NCI-H2227 (cell line): ENCODE measurements around the gene CIAO3.
"Not testable (repeated sequence)": the region's sequence is repeated elsewhere in the genome, so short reads cannot be mapped to it uniquely, and the experiment has no call there.

ENCODE experiments used
- DNase-seq: peaks from one replicate; lab custom pipeline; 2025; ENCODE audit not compliant: unreplicated experiment; lab: John Stamatoyannopoulos, UW

CIAO3 gene

DNA sequence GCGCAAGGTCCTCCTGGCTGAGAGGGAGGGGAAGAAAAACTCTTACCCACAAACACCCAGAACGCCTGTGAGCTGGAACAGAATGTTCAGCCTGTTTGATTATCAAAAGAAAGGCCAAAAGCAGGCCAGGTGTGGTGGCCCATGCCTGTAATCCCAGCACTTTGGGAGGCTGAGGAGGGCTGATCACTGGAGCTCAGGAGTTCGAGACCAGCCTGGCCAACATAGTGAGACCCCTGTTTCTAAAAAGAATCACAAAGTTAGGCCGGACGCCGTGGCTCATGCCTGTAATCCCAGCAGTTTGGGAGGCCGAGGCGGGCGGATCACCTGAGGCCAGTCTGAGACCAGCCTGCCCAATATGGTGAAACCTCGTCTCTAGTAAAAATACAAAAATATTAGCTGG, 35.5 kb upstream of the CIAO3 start:
- not testable (repeated sequence) for DNase-seq

GRCh38 chr16:775236-775796, 34.5 kb upstream of the CIAO3 start:
- no peak for DNase-seq

DNA sequence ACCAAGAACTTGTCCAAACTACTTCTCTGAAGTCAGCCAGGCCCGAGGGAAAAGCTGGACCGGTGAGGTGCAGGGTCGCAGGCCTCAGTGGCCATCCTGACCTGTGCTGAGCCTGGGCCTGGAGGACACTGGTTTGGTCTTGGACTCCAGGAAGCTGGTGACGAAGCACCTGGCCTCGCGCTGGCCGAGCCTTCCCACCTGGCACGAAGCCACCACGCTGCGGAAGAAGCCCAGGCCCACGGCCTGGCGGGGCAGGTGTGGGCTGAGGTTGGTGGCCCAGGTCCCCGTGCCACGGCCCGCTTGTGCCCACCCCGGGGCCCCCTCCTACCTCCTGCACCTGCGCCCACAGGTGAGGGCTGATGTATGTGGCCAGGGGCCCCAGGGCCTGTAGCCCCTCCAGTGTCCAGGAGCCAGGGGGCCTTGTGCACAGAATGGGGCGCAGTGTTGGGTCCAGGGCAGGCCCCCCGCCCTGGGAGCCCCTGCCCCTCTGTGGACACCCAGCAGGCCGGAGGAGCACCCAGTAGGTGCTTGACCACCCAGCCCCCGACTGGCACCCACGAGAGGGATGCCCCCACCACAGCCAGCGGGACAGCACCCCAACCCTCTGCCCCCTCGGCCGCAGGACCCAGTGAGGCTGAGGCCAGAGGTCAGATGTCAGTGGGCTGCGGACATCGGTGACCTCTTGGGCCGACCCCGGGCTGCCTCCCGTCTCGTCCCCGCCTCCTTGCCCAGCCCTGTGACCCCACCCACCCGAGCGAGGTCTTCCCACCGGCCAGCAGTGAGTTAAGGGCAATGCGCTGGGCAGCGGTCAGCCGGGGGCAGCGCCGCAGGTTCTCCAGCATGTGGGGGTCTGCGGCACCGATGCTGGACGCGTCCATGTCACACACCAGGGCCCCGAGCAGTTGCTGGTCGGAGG, 33.5 kb upstream of the CIAO3 start:
- no peak for DNase-seq

- DNase-seq: no peak
Measured at GRCh38 chr16:772959-773358, 32.2 kb upstream of the CIAO3 start.

- no peak for DNase-seq
Measured at GRCh38 chr16:770411-770810, 29.6 kb upstream of the CIAO3 start.

DNA sequence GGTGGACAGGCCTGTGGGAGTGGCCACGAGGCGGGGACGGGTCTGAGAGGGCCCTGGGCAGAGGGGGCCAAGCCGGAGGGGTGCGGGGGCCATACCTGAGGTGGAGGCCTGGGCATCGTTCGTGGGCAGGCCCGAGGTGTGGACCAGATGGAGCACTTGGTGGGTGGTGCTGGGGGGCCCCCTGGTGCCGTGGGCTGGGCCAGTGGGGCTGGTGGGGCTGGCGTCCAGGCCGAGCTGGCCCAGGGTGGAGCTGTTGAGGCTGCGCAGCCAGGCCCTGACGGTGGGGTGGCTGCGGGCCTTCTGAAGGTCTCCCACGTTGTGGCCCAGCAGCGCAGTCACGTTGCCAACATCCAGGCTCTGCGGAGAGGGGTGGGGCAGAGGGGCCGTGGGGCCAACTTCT, 29.1 kb upstream of the CIAO3 start:
- no peak for DNase-seq

DNA sequence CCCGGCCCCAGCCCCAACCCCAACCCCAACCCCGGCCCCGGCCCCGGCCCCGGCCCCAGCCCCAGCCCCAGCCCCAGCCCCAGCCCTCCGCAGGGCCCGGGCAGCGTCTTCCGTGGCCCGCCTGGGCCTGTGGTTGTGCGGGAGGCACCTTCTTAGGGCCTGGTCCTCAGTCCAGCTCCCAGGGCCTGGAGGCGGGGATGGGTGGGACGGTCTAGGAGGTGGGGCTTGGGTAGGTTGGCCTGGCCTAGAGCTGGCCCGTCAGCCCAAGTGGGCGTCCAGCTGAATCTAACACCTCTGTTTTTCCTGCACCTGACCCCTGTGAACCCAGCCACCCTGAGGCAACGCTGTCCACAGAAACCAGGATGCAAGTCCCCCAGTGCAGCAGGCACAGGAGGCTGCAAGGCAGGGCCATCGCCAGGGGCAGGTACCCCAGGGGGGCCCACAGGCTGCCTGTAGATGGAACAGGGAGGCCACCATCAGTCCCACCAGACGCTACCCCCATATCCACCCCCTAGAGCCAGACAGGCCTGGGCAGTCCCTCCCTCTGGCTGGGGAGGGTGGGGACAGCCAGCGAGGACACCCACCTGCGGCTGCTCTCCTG, 28.5 kb upstream of the CIAO3 start:
- no peak for DNase-seq

DNA sequence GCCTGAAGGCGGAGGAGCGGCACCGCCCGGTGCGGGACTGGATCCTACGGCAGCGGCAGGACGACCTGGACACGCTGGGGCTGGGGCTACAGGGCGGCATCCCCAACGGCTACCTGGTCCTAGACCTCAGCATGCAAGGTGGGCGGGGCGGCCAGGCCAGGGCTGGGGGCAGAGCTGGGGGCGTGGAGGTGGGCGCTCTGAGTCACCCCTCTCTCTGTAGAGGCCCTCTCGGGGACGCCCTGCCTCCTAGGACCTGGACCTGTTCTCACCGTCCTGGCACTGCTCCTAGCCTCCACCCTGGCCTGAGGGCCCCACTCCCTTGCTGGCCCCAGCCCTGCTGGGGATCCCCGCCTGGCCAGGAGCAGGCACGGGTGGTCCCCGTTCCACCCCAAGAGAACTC, 27.6 kb upstream of the CIAO3 start:
- DNase-seq: no peak

DNA sequence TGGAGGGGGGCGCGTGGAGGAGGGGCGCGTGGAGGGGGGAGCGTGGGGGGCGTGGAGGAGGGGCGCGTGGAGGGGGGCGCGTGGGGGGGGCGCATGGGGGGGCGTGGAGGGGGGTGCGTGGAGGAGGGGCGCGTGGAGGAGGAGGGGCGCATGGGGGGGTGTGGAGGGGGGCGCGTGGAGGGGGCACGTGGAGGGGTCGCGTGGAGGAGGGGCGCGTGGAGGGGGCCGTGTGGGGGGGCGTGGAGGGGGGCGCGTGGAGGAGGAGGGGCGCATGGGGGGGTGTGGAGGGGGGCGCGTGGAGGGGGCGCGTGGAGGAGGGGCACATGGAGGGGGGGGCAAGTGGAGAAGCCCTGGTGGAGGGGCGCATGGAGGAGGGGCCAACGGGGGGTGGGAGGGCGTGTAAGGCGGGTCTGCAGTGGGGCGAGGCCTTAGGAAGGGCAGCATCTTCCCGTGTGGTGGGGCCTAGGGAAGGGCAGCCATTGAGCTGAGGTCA, 27.0 kb upstream of the CIAO3 start:
- no peak for DNase-seq

GRCh38 chr16:766820-767640, 26.2 kb upstream of the CIAO3 start:
- no peak for DNase-seq

GRCh38 chr16:766008-766819, 25.4 kb upstream of the CIAO3 start:
- no peak for DNase-seq

GRCh38 chr16:765488-765865, 24.7 kb upstream of the CIAO3 start:
- DNase-seq: no peak

- DNase-seq: no peak
Measured at GRCh38 chr16:764848-765487, 24.2 kb upstream of the CIAO3 start.

- no peak for DNase-seq
Measured at GRCh38 chr16:764184-764750, 23.5 kb upstream of the CIAO3 start.

DNA sequence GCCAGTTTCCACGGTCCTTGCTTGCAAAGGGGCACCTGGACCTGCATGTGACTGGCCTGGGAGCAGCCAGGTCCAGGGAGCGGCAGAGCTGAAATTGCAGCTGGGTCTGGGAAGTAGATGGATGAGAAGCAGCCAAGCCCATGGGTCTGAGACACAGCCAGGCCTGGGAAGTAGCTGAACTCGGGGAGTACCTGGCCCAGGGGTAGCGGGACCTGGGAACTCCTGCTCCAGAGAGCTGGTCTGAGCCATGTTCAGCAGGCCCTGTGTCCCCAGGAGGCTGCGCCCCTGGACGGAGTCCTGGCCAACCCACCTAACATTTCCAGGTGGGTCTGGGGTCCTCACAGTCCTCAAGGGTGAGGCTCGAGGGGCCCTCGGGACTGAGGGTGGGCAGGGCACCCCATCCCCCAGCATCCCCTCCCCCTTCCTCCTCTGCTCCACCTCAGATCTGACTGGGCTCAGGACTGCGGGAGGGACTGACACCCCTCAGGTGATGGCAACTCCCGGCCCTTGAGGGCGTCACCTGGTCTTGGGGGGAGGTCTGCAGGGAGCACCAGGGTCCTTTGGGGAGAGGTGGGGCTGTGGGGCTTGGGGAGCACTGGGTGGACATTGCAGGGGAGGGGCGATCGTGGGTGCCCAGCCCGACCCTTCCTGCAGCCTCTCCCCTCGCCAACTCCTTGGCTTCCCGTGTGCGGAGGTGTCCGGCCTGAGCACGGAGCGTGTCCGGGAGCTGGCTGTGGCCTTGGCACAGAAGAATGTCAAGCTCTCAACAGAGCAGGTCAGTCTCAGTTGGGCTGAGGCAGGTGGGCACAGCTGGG, 22.8 kb upstream of the CIAO3 start:
- no peak for DNase-seq

DNA sequence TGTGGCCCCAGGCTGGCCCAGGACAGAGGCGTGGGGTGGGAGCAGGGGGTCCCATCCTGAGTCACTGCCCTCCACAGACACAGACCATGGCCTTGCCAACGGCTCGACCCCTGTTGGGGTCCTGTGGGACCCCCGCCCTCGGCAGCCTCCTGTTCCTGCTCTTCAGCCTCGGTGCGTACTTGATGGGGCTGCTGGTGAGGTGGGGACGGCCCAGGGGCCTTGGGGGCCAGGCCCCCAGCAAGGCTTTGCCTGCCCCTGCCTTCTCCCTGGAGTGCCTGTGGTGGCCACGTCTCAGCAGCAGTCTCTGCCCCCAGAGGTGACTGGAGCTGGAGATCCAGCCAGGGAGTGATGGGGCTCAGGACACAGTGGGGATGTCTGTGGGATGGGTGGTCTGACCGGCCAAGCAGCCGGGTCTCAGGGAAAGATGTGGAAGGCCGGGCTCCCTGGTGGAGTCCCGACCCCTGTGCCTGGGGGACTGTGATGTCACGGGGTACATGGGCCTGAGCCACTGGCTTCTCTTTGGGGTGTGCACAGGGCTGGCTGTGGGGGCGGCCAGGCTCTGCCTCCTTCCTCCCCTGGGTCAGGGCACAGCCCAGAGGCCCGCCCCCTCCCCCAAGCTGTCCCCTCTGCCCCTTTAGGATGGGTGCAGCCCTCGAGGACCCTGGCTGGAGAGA, 21.9 kb upstream of the CIAO3 start:
- no peak for DNase-seq

DNA sequence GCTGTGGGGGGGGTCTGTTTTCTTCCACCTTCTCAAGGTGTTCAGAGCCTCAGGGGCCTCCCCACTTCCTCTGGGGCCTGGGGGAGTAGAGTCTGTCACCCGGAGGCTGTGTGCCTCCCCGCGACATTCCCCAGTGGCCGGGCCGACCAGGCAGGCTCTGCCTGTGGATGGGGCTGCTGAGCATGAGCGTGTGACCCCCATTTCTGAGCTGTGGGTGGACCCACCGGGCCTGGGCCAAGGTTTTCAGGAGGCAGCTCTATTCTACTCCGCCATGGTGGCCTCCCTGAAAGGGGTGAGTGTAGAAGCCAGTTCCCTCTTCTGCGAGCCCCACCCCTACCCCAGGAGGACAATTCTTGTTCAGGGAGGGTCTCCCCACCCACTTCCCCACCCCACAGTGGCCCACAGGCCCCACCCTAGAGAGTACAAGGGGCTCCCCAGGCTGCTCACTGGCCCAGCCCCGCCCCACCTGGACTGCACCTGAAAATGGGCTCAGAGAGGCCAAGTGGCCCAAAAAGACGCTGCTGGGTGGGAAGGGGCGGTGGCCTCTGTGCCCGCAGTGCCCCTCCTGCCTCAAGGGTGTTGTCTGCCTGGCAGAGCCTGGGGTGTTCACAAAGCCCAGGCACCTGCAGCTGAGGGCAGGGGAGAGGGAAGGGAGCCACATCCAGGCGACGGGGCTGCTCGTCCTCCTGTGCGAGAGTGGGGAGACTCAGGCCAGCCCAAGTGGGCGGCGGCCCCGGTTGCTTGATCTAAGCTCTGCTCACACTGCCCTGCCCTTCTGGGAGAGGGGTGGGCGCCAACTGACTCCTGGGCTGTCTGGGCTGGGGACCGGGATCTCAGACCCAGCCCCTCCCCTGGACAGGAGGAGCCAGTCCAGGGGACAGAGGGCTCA, 21.1 kb upstream of the CIAO3 start:
- no peak for DNase-seq
